Bronchial epithelial cell (primary cell): ENCODE results near the gene CNOT6L. TPM values are rescaled to one million over a fixed set of nuclear protein-coding genes. Genes with fewer than 3 reads are reported as not detected.
A peak's percentile ranks its signal among the peaks of the same experiment; 100 is the strongest.

Source experiments
- DNase-seq: peaks from one replicate; pipeline ENCODE4 v3.0.0-alpha.2; 2010; ENCODE audit warnings: low read depth
- FAIRE-seq: peaks from 2 replicates; lab custom pipeline; 2011; peaks lifted over from hg19 to GRCh38; lab: Jason Lieb, UNC
- H3K27me3 ChIP-seq: 2 replicates; pipeline ENCODE4 v1.5.1; 2011; ENCODE audit warnings: low read length; ENCODE audit not compliant: control insufficient read depth, insufficient read depth
- H3K36me3 ChIP-seq: 2 replicates; pipeline ENCODE4 v1.5.1; 2011; ENCODE audit warnings: low read length; ENCODE audit not compliant: control insufficient read depth, insufficient read depth
- H3K4me3 ChIP-seq: 2 replicates; pipeline ENCODE4 v1.5.1; 2011; ENCODE audit warnings: mild to moderate bottlenecking, low read depth, low read length, control low read depth
- total RNA-seq: library from RNA; depleted of rRNA; stranded (reverse); fragments of >200 nt; gene quantifications from 2 replicates; pipeline ENCODE4 v1.2.1, GENCODE V29; 2014
- TF ChIP-seq, protein P1 (sequence below): IDR thresholded peaks from 2 replicates; pipeline ENCODE4 v1.5.1; 2011; ENCODE audit warnings: mild to moderate bottlenecking, moderate library complexity, low read length, control low read depth, inconsistent platforms; ENCODE audit not compliant: insufficient read depth, severe bottlenecking

The CNOT6L gene
- total RNA-seq, 1 donor from 2014 or later = 15.0 TPM

DNA sequence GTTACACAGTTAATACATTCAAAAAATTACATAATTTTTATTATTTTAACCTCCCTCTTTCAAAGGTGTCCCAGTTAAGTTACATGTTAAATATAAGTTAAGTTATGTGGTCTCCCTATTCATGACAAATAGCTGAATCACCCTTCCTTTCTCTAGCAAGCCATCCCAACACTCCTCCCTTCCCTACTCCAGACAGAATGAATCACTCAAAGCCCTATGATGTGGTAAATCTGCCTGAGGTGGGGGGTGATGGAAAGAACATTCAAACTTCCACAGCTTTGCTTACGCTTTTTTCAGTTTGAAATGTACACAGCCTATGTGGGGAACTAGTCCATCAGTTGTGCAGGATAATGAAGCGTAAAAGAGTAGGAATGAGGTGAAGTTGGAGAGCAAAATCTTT, 123.4 kb downstream of the CNOT6L start:
- no peaks in the 10 kb centered on the region for H3K36me3 ChIP-seq
- TF ChIP-seq, protein P1, sequence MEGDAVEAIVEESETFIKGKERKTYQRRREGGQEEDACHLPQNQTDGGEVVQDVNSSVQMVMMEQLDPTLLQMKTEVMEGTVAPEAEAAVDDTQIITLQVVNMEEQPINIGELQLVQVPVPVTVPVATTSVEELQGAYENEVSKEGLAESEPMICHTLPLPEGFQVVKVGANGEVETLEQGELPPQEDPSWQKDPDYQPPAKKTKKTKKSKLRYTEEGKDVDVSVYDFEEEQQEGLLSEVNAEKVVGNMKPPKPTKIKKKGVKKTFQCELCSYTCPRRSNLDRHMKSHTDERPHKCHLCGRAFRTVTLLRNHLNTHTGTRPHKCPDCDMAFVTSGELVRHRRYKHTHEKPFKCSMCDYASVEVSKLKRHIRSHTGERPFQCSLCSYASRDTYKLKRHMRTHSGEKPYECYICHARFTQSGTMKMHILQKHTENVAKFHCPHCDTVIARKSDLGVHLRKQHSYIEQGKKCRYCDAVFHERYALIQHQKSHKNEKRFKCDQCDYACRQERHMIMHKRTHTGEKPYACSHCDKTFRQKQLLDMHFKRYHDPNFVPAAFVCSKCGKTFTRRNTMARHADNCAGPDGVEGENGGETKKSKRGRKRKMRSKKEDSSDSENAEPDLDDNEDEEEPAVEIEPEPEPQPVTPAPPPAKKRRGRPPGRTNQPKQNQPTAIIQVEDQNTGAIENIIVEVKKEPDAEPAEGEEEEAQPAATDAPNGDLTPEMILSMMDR = no peak
- no peak for FAIRE-seq
- no peak overlapping the region for H3K4me3 ChIP-seq
- H3K27me3 ChIP-seq = no peaks in the 10 kb centered on the region
- peak; percentile 98 for DNase-seq

- no peak for DNase-seq
- FAIRE-seq = no peak
- Histone ChIP-seq H3K4me3 (no peak overlapping the region), H3K36me3 (no peaks in the 10 kb centered on the region), H3K27me3 (no peaks in the 10 kb centered on the region)
- TF ChIP-seq, protein P1 = no peak
Measured at GRCh38 chr4:77692847-77693432, 126.2 kb downstream of the CNOT6L start.

GRCh38 chr4:77681792-77682191, 137.4 kb downstream of the CNOT6L start:
- FAIRE-seq (no peak), DNase-seq (no peak)
- TF ChIP-seq, protein P1 = no peak
- Histone ChIP-seq H3K27me3 (no peaks in the 10 kb centered on the region), H3K4me3 (no peak overlapping the region), H3K36me3 (no peaks in the 10 kb centered on the region)

- H3K36me3 ChIP-seq = no peaks in the 10 kb centered on the region
- TF ChIP-seq, protein P1 = no peak
- H3K27me3 ChIP-seq = no peaks in the 10 kb centered on the region
- no peak overlapping the region for H3K4me3 ChIP-seq
- FAIRE-seq (no peak), DNase-seq (no peak)
Measured at GRCh38 chr4:77676842-77677241, 142.3 kb downstream of the CNOT6L start.

DNA sequence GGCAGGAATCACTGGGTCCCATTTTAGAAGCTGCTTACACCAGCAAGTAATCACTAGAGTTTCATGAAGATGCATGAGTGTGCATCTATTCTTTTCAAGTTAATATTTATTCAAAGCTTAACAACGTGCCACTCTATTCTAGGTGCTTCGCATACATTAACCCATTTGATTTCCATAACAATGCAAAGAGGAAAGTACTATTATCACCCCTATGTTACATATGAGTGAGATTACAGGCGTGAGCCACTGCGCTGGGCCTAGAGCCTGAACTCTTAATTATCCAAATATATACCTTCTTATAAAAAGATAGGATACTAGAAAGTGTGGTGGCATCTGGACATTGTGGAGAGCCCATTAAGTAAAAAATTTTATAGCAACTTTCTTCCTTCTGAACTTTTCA, 148.1 kb downstream of the CNOT6L start:
- H3K36me3 ChIP-seq = no peaks in the 10 kb centered on the region
- TF ChIP-seq, protein P1 = no peak
- H3K27me3 ChIP-seq = no peaks in the 10 kb centered on the region
- DNase-seq = no peak
- FAIRE-seq = no peak
- no peak overlapping the region for H3K4me3 ChIP-seq
